ENCODE results near the gene CALD1. TPM values are rescaled to one million over a fixed set of nuclear protein-coding genes. Genes with fewer than 3 reads are reported as not detected.
A peak's percentile ranks its signal among the peaks of the same experiment; 100 is the strongest.

CALD1 gene
- total RNA-seq, 1 experiment from 2014 or later: 99.8 TPM

GRCh38 chr7:134928554-134928953 is 149.1 kb downstream of the CALD1 start:
- Histone ChIP-seq H3K27me3 (ENCODE audit: control insufficient read depth, insufficient read depth, low read length) (no peaks in the 10 kb centered on the region), H3K36me3 (replicated peaks; ENCODE audit: control insufficient read depth, insufficient read depth, low read length) (peaks cover 2% of the 10 kb centered on the region; the same call in 1 of the 2 replicates), H3K4me3 (ENCODE audit: insufficient read depth, low read depth, low read length) (no peak overlapping the region)
- DNase-seq: no peak

- H3K27me3 ChIP-seq (ENCODE audit: control insufficient read depth, insufficient read depth, low read length): no peaks in the 10 kb centered on the region
- no peak overlapping the region for H3K4me3 ChIP-seq (ENCODE audit: insufficient read depth, low read depth, low read length)
- peaks cover 4% of the 10 kb centered on the region for H3K36me3 ChIP-seq (replicated peaks; ENCODE audit: control insufficient read depth, insufficient read depth, low read length)
- DNase-seq: no peak
Observed at GRCh38 chr7:134931487-134931886, 152.1 kb downstream of the CALD1 start.

GRCh38 chr7:134932707-134933370 is 153.4 kb downstream of the CALD1 start:
- H3K4me3 ChIP-seq (ENCODE audit: insufficient read depth, low read depth, low read length): no peak overlapping the region
- no peaks in the 10 kb centered on the region for H3K27me3 ChIP-seq (ENCODE audit: control insufficient read depth, insufficient read depth, low read length)
- no peak for DNase-seq
- H3K36me3 ChIP-seq (replicated peaks; ENCODE audit: control insufficient read depth, insufficient read depth, low read length): peaks cover 4% of the 10 kb centered on the region

- H3K27me3 ChIP-seq (ENCODE audit: control insufficient read depth, insufficient read depth, low read length): no peaks in the 10 kb centered on the region
- no peak overlapping the region for H3K4me3 ChIP-seq (ENCODE audit: insufficient read depth, low read depth, low read length)
- no peak for DNase-seq
- H3K36me3 ChIP-seq (replicated peaks; ENCODE audit: control insufficient read depth, insufficient read depth, low read length): peaks cover 4% of the 10 kb centered on the region
Observed at GRCh38 chr7:134933460-134934068, 154.1 kb downstream of the CALD1 start.

GRCh38 chr7:134935701-134936100 is 156.3 kb downstream of the CALD1 start:
- no peak for DNase-seq
- H3K4me3 ChIP-seq (ENCODE audit: insufficient read depth, low read depth, low read length): no peak overlapping the region
- H3K27me3 ChIP-seq (ENCODE audit: control insufficient read depth, insufficient read depth, low read length): no peaks in the 10 kb centered on the region
- peaks cover 4% of the 10 kb centered on the region for H3K36me3 ChIP-seq (replicated peaks; ENCODE audit: control insufficient read depth, insufficient read depth, low read length)

- H3K4me3 ChIP-seq (ENCODE audit: insufficient read depth, low read depth, low read length): no peak overlapping the region
- peaks cover 4% of the 10 kb centered on the region for H3K36me3 ChIP-seq (replicated peaks; ENCODE audit: control insufficient read depth, insufficient read depth, low read length)
- DNase-seq: no peak
- no peaks in the 10 kb centered on the region for H3K27me3 ChIP-seq (ENCODE audit: control insufficient read depth, insufficient read depth, low read length)
Observed at GRCh38 chr7:134936893-134937510, 157.6 kb downstream of the CALD1 start.

GRCh38 chr7:134938141-134938540 is 158.7 kb downstream of the CALD1 start:
- Histone ChIP-seq H3K36me3 (replicated peaks; ENCODE audit: control insufficient read depth, insufficient read depth, low read length) (peaks cover 2% of the 10 kb centered on the region; the same call in 1 of the 2 replicates), H3K4me3 (ENCODE audit: insufficient read depth, low read depth, low read length) (no peak overlapping the region), H3K27me3 (ENCODE audit: control insufficient read depth, insufficient read depth, low read length) (no peaks in the 10 kb centered on the region)
- no peak for DNase-seq

GRCh38 chr7:134939136-134939535 is 159.7 kb downstream of the CALD1 start:
- no peak overlapping the region for H3K4me3 ChIP-seq (ENCODE audit: insufficient read depth, low read depth, low read length)
- H3K36me3 ChIP-seq (replicated peaks; ENCODE audit: control insufficient read depth, insufficient read depth, low read length): peaks cover 2% of the 10 kb centered on the region; the same call in 1 of the 2 replicates
- no peaks in the 10 kb centered on the region for H3K27me3 ChIP-seq (ENCODE audit: control insufficient read depth, insufficient read depth, low read length)
- no peak for DNase-seq

GRCh38 chr7:134940729-134941128 is 161.3 kb downstream of the CALD1 start:
- Histone ChIP-seq H3K36me3 (replicated peaks; ENCODE audit: control insufficient read depth, insufficient read depth, low read length) (peaks cover 1% of the 10 kb centered on the region), H3K27me3 (ENCODE audit: control insufficient read depth, insufficient read depth, low read length) (no peaks in the 10 kb centered on the region), H3K4me3 (ENCODE audit: insufficient read depth, low read depth, low read length) (no peak overlapping the region)
- no peak for DNase-seq

- Histone ChIP-seq H3K4me3 (ENCODE audit: insufficient read depth, low read depth, low read length) (no peak overlapping the region), H3K36me3 (replicated peaks; ENCODE audit: control insufficient read depth, insufficient read depth, low read length) (peaks cover 2% of the 10 kb centered on the region), H3K27me3 (ENCODE audit: control insufficient read depth, insufficient read depth, low read length) (no peaks in the 10 kb centered on the region)
- DNase-seq: peak; percentile 19
Observed at GRCh38 chr7:134941185-134941900, 161.9 kb downstream of the CALD1 start.

GRCh38 chr7:134941952-134942351 is 162.5 kb downstream of the CALD1 start:
- H3K36me3 ChIP-seq (replicated peaks; ENCODE audit: control insufficient read depth, insufficient read depth, low read length): peaks cover 2% of the 10 kb centered on the region
- no peak for DNase-seq
- H3K27me3 ChIP-seq (ENCODE audit: control insufficient read depth, insufficient read depth, low read length): no peaks in the 10 kb centered on the region
- no peak overlapping the region for H3K4me3 ChIP-seq (ENCODE audit: insufficient read depth, low read depth, low read length)

- DNase-seq: no peak
- no peak overlapping the region for H3K4me3 ChIP-seq (ENCODE audit: insufficient read depth, low read depth, low read length)
- peaks cover 7% of the 10 kb centered on the region for H3K36me3 ChIP-seq (replicated peaks; ENCODE audit: control insufficient read depth, insufficient read depth, low read length)
- no peaks in the 10 kb centered on the region for H3K27me3 ChIP-seq (ENCODE audit: control insufficient read depth, insufficient read depth, low read length)
Observed at GRCh38 chr7:134942690-134943466, 163.4 kb downstream of the CALD1 start.

- Histone ChIP-seq H3K4me3 (ENCODE audit: insufficient read depth, low read depth, low read length) (no peak overlapping the region), H3K36me3 (replicated peaks; ENCODE audit: control insufficient read depth, insufficient read depth, low read length) (peaks cover 10% of the 10 kb centered on the region), H3K27me3 (ENCODE audit: control insufficient read depth, insufficient read depth, low read length) (no peaks in the 10 kb centered on the region)
- DNase-seq: no peak
Observed at GRCh38 chr7:134943785-134944400, 164.5 kb downstream of the CALD1 start.

GRCh38 chr7:134945691-134946090 is 166.3 kb downstream of the CALD1 start:
- H3K27me3 ChIP-seq (ENCODE audit: control insufficient read depth, insufficient read depth, low read length): no peaks in the 10 kb centered on the region
- H3K36me3 ChIP-seq (replicated peaks; ENCODE audit: control insufficient read depth, insufficient read depth, low read length): peaks cover 20% of the 10 kb centered on the region
- no peak overlapping the region for H3K4me3 ChIP-seq (ENCODE audit: insufficient read depth, low read depth, low read length)
- no peak for DNase-seq

All from H7 (cell line).